Trophoblast cell (in vitro differentiated cells and primary cell): ENCODE measurements around the gene ITSN2.
A peak's percentile ranks its signal among the peaks of the same experiment; 100 is the strongest.

Experiments
- DNase-seq, 2 donors: peaks; one replicate each; pipeline ENCODE4 v3.0.0-alpha.2; 2016
- H2AFZ ChIP-seq: 2 replicates; pipeline ENCODE4 v1.6.1; 2013; ENCODE audit warnings: low read length, moderate library complexity, mild to moderate bottlenecking; ENCODE audit not compliant: insufficient read depth, poor library complexity
- H2AK5ac ChIP-seq: 2 replicates; pipeline ENCODE4 v1.6.1; 2013; ENCODE audit warnings: mild to moderate bottlenecking, low read length
- H2BK120ac ChIP-seq: 2 replicates; pipeline ENCODE4 v1.6.1; 2013; ENCODE audit warnings: low read length, mild to moderate bottlenecking, moderate library complexity; ENCODE audit not compliant: insufficient read depth, poor library complexity
- H2BK12ac ChIP-seq: 2 replicates; pipeline ENCODE4 v1.6.1; 2013; ENCODE audit warnings: mild to moderate bottlenecking, low read length, moderate library complexity
- H2BK5ac ChIP-seq: 2 replicates; pipeline ENCODE4 v1.6.1; 2013; ENCODE audit warnings: low read length, low read depth, moderate library complexity, mild to moderate bottlenecking; ENCODE audit not compliant: poor library complexity
- H3K14ac ChIP-seq: 2 replicates; pipeline ENCODE4 v1.6.1; 2013; ENCODE audit warnings: mild to moderate bottlenecking, low read length
- H3K18ac ChIP-seq: 2 replicates; pipeline ENCODE4 v1.6.1; 2013; ENCODE audit warnings: mild to moderate bottlenecking, low read length
- H3K23ac ChIP-seq: 2 replicates; pipeline ENCODE4 v1.6.1; 2013; ENCODE audit warnings: low read length
- H3K27ac ChIP-seq: 2 replicates; pipeline ENCODE4 v1.5.1; 2013; ENCODE audit warnings: low read depth, mild to moderate bottlenecking, inconsistent platforms, low read length, moderate library complexity
- H3K27me3 ChIP-seq: 2 replicates; pipeline ENCODE4 v1.6.1; 2013; ENCODE audit warnings: inconsistent platforms, mild to moderate bottlenecking, low read length, moderate library complexity; ENCODE audit not compliant: insufficient read depth
- H3K36me3 ChIP-seq, 2 experiments: 1 replicate in 1 of 2; 2 replicates in 1 of 2; pipeline ENCODE4 v1.6.1; 2013; ENCODE audit warnings: low read length in 2 of 2, mild to moderate bottlenecking in 2 of 2, moderate library complexity in 1 of 2; ENCODE audit not compliant: insufficient read depth in 2 of 2, control insufficient read depth in 1 of 2
- H3K4ac ChIP-seq: 2 replicates; pipeline ENCODE4 v1.6.1; 2013; ENCODE audit warnings: low read depth, mild to moderate bottlenecking, low read length, moderate library complexity
- H3K4me1 ChIP-seq, 2 experiments: 1 replicate in 1 of 2; 2 replicates in 1 of 2; pipeline ENCODE4 v1.6.1; 2013; ENCODE audit warnings: low read length in 2 of 2, mild to moderate bottlenecking in 2 of 2, moderate library complexity in 1 of 2; ENCODE audit not compliant: insufficient read depth in 2 of 2, control insufficient read depth in 1 of 2
- H3K4me2 ChIP-seq: 2 replicates; pipeline ENCODE4 v1.6.1; 2013; ENCODE audit warnings: inconsistent platforms, mild to moderate bottlenecking, low read length, moderate library complexity
- H3K4me3 ChIP-seq: 2 replicates; pipeline ENCODE4 v1.5.1; 2013; ENCODE audit warnings: mild to moderate bottlenecking, low read depth, low read length, inconsistent platforms
- H3K79me1 ChIP-seq: one replicate; pipeline ENCODE4 v1.6.1; 2013; ENCODE audit warnings: low read length
- H3K79me2 ChIP-seq: 2 replicates; pipeline ENCODE4 v1.6.1; 2013; ENCODE audit warnings: low read length, mild to moderate bottlenecking; ENCODE audit not compliant: control insufficient read depth, insufficient read depth, poor library complexity
- H3K9ac ChIP-seq: 2 replicates; pipeline ENCODE4 v1.6.1; 2013; ENCODE audit warnings: mild to moderate bottlenecking, low read length
- H3K9me3 ChIP-seq: 2 replicates; pipeline ENCODE4 v1.6.1; 2013; ENCODE audit warnings: low read depth, mild to moderate bottlenecking, control low read depth, inconsistent platforms, low read length; ENCODE audit not compliant: insufficient read depth
- H4K12ac ChIP-seq: 2 replicates; pipeline ENCODE4 v1.6.1; 2013; ENCODE audit warnings: low read depth, mild to moderate bottlenecking, low read length, moderate library complexity
- H4K8ac ChIP-seq: 2 replicates; pipeline ENCODE4 v1.6.1; 2013; ENCODE audit warnings: low read depth, mild to moderate bottlenecking, low read length, moderate library complexity
- H4K91ac ChIP-seq: one replicate; pipeline ENCODE4 v1.6.1; 2013; ENCODE audit warnings: low read depth, mild to moderate bottlenecking, low read length, moderate library complexity
- WGBS: extraction: QIAGEN DNeasy Blood & Tissue Kit; methylation state at CpG from one replicate; pipeline ENCODE4 v1.1.7; 2013; ENCODE audit warnings: missing lambda C conversion rate; ENCODE audit not compliant: insufficient read length, insufficient coverage; ENCODE audit errors: extremely low coverage; 5-methylcytosine and 5-hydroxymethylcytosine counted together

ITSN2 gene

DNA sequence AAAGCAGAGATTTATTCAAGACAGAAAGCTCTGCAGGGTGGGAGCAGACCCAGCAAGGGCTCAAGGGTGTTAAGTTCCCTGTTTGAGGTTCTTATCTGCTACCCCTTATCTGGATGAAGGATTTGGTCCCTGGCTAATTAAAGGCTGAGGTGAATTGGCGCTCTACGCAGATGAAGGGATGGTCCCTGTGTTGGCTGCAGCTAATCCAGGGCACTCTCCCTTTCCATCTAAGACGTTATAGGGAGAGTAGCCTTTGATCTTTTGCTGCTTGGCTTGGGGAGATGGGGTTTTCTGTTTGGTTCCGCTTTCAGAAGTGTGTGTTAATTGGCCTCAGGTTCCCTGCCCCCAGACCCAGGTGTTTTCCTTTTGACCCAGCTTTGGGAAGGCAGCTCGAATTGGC is 168.5 kb downstream of the ITSN2 start:
- H2BK5ac ChIP-seq, result peak overlapping the region; percentile 65
- H3K27me3 ChIP-seq, result no peaks in the 10 kb centered on the region
- H3K4ac ChIP-seq, result no peak overlapping the region
- H4K91ac ChIP-seq, result peak overlapping the region; percentile 53
- H3K36me3 ChIP-seq, result no peaks in the 10 kb centered on the region
- H2AFZ ChIP-seq, result no peak overlapping the region
- no peak overlapping the region for H3K4me2 ChIP-seq
- H4K8ac ChIP-seq, result no peak overlapping the region
- peaks cover 2% of the 10 kb centered on the region for H3K79me1 ChIP-seq
- H3K27ac ChIP-seq, result no peak overlapping the region
- H2BK12ac ChIP-seq, result peak overlapping the region; percentile 3
- no peak overlapping the region for H3K23ac ChIP-seq
- H3K9ac ChIP-seq, result no peak overlapping the region
- H2BK120ac ChIP-seq, result peak overlapping the region; percentile 73
- no peak overlapping the region for H4K12ac ChIP-seq
- no peak overlapping the region for H3K18ac ChIP-seq
- H2AK5ac ChIP-seq, result no peak overlapping the region
- no peaks in the 10 kb centered on the region for H3K9me3 ChIP-seq
- no CpG with 5 or more reads among the region's 5 CpGs for WGBS
- H3K14ac ChIP-seq, result peak overlapping the region; percentile 26
- no peak overlapping the region for H3K4me3 ChIP-seq
- H3K79me2 ChIP-seq, result no peaks in the 10 kb centered on the region
- peaks cover 8 to 16% of the 10 kb centered on the region in 2 experiments for H3K4me1 ChIP-seq
- peak in 1 of 2 donors; percentile 1 for DNase-seq

DNA sequence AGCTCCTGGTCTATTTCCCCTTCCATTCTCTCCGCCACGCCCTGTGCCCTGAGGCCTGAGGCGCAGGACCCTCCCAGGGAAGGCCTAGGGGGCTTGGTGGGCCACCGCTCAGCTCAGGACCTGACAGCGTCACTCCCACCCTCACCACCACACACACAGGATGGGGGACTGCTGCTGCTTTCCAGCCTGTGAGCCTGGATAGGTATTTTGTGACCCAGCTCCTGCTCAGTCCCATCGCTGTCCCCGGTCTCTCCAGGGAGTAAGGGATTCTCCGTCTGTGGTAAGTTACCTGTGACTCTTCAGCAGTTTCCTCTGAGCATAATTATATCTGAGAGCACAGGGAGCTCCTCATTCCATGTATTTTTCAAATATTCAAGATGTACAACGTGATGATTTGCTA is 169.2 kb downstream of the ITSN2 start:
- H4K91ac ChIP-seq, result no peak overlapping the region
- H3K79me1 ChIP-seq, result peaks cover 2% of the 10 kb centered on the region
- H2AK5ac ChIP-seq, result no peak overlapping the region
- H3K18ac ChIP-seq, result no peak overlapping the region
- H2BK12ac ChIP-seq, result peak overlapping the region; percentile 3
- H4K12ac ChIP-seq, result no peak overlapping the region
- no peak overlapping the region for H3K27ac ChIP-seq
- H3K9ac ChIP-seq, result no peak overlapping the region
- no peaks in the 10 kb centered on the region for H3K27me3 ChIP-seq
- H2BK5ac ChIP-seq, result no peak overlapping the region
- no peak overlapping the region for H3K14ac ChIP-seq
- no peak overlapping the region for H3K23ac ChIP-seq
- H2BK120ac ChIP-seq, result no peak overlapping the region
- no peaks in the 10 kb centered on the region for H3K36me3 ChIP-seq
- H4K8ac ChIP-seq, result no peak overlapping the region
- peak; percentile 44 to 81 for DNase-seq
- no peak overlapping the region for H2AFZ ChIP-seq
- H3K4ac ChIP-seq, result no peak overlapping the region
- H3K4me3 ChIP-seq, result no peak overlapping the region
- no peaks in the 10 kb centered on the region for H3K9me3 ChIP-seq
- H3K4me1 ChIP-seq, result peaks cover 8 to 16% of the 10 kb centered on the region in 2 experiments
- no peaks in the 10 kb centered on the region for H3K79me2 ChIP-seq
- no CpG with 5 or more reads among the region's 9 CpGs for WGBS
- H3K4me2 ChIP-seq, result no peak overlapping the region

DNA sequence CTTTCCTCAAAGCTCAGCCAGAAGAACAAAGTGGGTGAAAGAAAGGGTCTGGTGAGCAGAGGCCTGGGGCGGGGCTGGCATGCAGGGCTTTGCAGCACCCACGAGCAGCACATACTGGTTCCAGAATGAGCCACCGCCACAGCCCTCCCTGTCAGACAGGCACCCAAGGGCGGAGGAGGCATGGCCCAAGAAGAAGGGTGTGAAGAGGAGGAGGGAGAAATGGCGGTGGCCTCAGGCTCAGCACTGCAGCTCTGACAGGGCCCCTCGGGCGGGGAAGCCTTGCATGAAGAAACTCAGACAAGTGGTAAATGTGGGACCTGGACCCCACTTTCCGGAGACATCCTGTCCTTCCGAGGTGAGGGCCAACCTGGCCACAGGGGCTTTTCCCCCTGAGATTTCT is 169.8 kb downstream of the ITSN2 start:
- Histone ChIP-seq H3K79me1 (peaks cover 2% of the 10 kb centered on the region), H2AFZ (no peak overlapping the region), H2AK5ac (no peak overlapping the region), H2BK5ac (no peak overlapping the region), H4K8ac (no peak overlapping the region), H3K9me3 (no peaks in the 10 kb centered on the region), H3K14ac (no peak overlapping the region), H3K4me1 (peaks cover 8 to 16% of the 10 kb centered on the region in 2 experiments), H4K91ac (no peak overlapping the region), H2BK12ac (peak overlapping the region; percentile 35), H4K12ac (no peak overlapping the region), H2BK120ac (peak overlapping the region; percentile 28), H3K79me2 (no peaks in the 10 kb centered on the region), H3K4me2 (no peak overlapping the region), H3K9ac (no peak overlapping the region), H3K4me3 (no peak overlapping the region), H3K23ac (no peak overlapping the region), H3K27me3 (no peaks in the 10 kb centered on the region), H3K36me3 (no peaks in the 10 kb centered on the region), H3K27ac (no peak overlapping the region), H3K18ac (no peak overlapping the region), H3K4ac (no peak overlapping the region)
- DNase-seq, result no peak
- WGBS, result no CpG with 5 or more reads among the region's 9 CpGs

DNA sequence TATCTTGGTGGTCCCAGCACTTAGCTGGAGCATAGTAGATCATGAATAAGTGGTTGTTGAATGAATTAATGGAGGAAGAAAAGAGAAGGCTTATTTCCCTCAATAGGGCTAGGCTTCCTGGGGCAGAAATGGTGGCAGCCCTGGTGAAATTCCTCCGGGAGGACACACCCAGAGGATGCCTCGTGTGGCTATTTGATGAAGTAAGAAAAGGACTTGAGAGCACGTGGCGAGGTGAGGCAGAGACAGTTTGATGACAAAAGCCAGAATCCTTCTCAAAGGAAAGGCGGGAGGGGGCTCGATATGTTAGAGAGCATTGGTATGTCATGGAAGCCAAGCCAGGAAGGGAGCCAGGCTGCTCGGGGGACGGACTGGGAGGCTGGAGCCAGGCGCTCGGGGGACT is 170.8 kb downstream of the ITSN2 start:
- Histone ChIP-seq H3K27me3 (no peaks in the 10 kb centered on the region), H3K36me3 (no peaks in the 10 kb centered on the region), H3K23ac (no peak overlapping the region), H3K9ac (no peak overlapping the region), H4K12ac (no peak overlapping the region), H3K9me3 (no peaks in the 10 kb centered on the region), H2AK5ac (no peak overlapping the region), H3K79me1 (peaks cover 2% of the 10 kb centered on the region), H3K79me2 (no peaks in the 10 kb centered on the region), H4K8ac (no peak overlapping the region), H3K18ac (no peak overlapping the region), H4K91ac (no peak overlapping the region), H3K4me2 (no peak overlapping the region), H2BK120ac (no peak overlapping the region), H2AFZ (no peak overlapping the region), H2BK5ac (no peak overlapping the region), H3K4ac (no peak overlapping the region), H3K4me1 (peaks cover 8 to 16% of the 10 kb centered on the region in 2 experiments), H3K4me3 (no peak overlapping the region), H3K27ac (no peak overlapping the region), H2BK12ac (no peak overlapping the region), H3K14ac (no peak overlapping the region)
- no peak for DNase-seq
- WGBS, result no CpG with 5 or more reads among the region's 10 CpGs
